T1000 (cell line): Measurements from ENCODE around the gene HAUS5.
A peak's percentile ranks its signal among the peaks of the same experiment; 100 is the strongest.
"Not testable (repeated sequence)": the region's sequence is repeated elsewhere in the genome, so short reads cannot be mapped to it uniquely, and the experiment has no call there.

ENCODE experiments used
- DNase-seq: peaks from one replicate; lab custom pipeline; 2025; ENCODE audit warnings: mixed read lengths; lab: John Stamatoyannopoulos, UW

Gene HAUS5

GRCh38 chr19:35612559-35613321 is at the start of gene HAUS5:
TSS of gene HAUS5 (plus strand) at chr19:35612735. CDS start at chr19:35612795, 60 bp downstream.
- DNase-seq: peak; percentile 88

- no peak for DNase-seq
Measured at GRCh38 chr19:35562776-35563175, 49.8 kb upstream of the HAUS5 start.

GRCh38 chr19:35563207-35563829 is 49.2 kb upstream of the HAUS5 start, which contains the start of gene ATP4A:
TSS of gene ATP4A (minus strand) at chr19:35563658. CDS start at chr19:35563629, 29 bp downstream.
- DNase-seq: no peak

- DNase-seq: no peak
Measured at GRCh38 chr19:35565016-35565856, 47.3 kb upstream of the HAUS5 start.

- DNase-seq: no peak
Measured at GRCh38 chr19:35566738-35567137, 45.8 kb upstream of the HAUS5 start.

- DNase-seq: no peak
Measured at GRCh38 chr19:35569281-35569781, 43.2 kb upstream of the HAUS5 start.

- no peak for DNase-seq
Measured at GRCh38 chr19:35571406-35571965, 41.0 kb upstream of the HAUS5 start.

GRCh38 chr19:35577918-35578317 is 34.6 kb upstream of the HAUS5 start:
- no peak for DNase-seq

GRCh38 chr19:35578707-35579106 is 33.8 kb upstream of the HAUS5 start:
- no peak for DNase-seq

- DNase-seq: no peak
Measured at GRCh38 chr19:35582760-35583159, 29.8 kb upstream of the HAUS5 start.

- no peak for DNase-seq
Measured at GRCh38 chr19:35585848-35586247, 26.7 kb upstream of the HAUS5 start, which contains the start of gene PMIS2. TSS of gene PMIS2 (plus strand) at chr19:35586173. CDS start at chr19:35586260, 87 bp downstream.

GRCh38 chr19:35587321-35587720 is 25.2 kb upstream of the HAUS5 start:
- DNase-seq: no peak

GRCh38 chr19:35590875-35591274 is 21.7 kb upstream of the HAUS5 start:
- DNase-seq: no peak

- no peak for DNase-seq
Measured at GRCh38 chr19:35592226-35592625, 20.3 kb upstream of the HAUS5 start.

GRCh38 chr19:35595026-35595425 is 17.5 kb upstream of the HAUS5 start:
- DNase-seq: not testable (repeated sequence)

GRCh38 chr19:35595928-35596327 is 16.6 kb upstream of the HAUS5 start:
- DNase-seq: no peak

GRCh38 chr19:35596366-35596999 is 16.1 kb upstream of the HAUS5 start:
- DNase-seq: no peak

- DNase-seq: no peak
Measured at GRCh38 chr19:35601971-35602370, 10.6 kb upstream of the HAUS5 start.

GRCh38 chr19:35604436-35604835 is 8.1 kb upstream of the HAUS5 start:
- not testable (repeated sequence) for DNase-seq

GRCh38 chr19:35607170-35607569 is 5.4 kb upstream of the HAUS5 start:
- not testable (repeated sequence) for DNase-seq

- DNase-seq: no peak
Measured at GRCh38 chr19:35607661-35608060, 4.9 kb upstream of the HAUS5 start.
